Ramos (cell line): ENCODE results near the gene CYP26B1.
"Not testable (repeated sequence)": the region's sequence is repeated elsewhere in the genome, so short reads cannot be mapped to it uniquely, and the experiment has no call there.

ENCODE experiments used
- in situ Hi-C: fragments of 300-500 bp; cut with MboI; formaldehyde crosslinking; loops from one replicate; pipeline ENCODE4 v1.14.3; 2022; ENCODE audit warnings: low sequenced_read_pairs; ENCODE audit not compliant: unreplicated experiment

The CYP26B1 gene

DNA sequence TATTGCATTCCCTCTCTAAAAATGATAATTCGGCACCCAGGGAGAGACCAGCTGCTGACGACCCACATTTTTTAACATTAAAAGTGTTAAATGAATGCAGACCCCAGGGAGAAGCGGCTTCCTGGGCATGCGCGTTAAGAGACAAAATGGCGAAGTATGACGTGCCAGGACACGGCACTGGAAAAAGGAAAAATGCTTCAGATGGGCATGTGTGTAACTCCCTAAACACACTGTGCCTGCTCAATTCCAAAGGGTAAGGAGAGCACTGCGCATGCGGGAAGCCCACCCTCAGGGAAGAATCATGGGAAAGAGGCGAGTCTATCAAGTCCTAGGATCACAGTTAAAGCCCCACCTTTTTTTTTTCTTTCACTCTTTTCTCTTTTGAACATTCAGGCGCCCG, 58.1 kb downstream of the CYP26B1 start:
- in situ Hi-C loops: no loop called here

DNA sequence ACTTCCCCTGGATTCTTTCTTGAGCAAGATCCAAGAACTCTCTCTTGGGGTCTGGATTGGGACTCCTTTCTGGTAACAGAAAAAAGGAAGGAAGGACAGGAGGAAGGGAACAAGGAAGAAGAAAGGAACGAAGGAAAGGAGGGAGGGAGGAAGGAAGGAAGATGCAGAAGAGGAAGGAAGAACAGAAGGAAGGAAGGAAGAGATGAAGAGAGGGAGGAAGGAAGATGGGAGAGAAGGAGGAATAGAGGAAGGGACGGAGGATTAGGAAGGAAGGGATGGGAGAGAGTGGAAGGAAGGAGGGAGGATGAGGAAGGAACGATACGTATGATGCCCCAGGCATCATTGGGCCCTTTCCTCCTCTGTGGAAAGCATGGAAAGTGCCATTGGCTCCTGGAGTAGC, 58.6 kb downstream of the CYP26B1 start:
- in situ Hi-C loops: no loop called here

GRCh38 chr2:72086871-72087633, 60.6 kb downstream of the CYP26B1 start:
- in situ Hi-C loops: not testable (repeated sequence)

GRCh38 chr2:72085513-72085912, 62.1 kb downstream of the CYP26B1 start:
- in situ Hi-C loops: no loop called here

GRCh38 chr2:72085036-72085435, 62.6 kb downstream of the CYP26B1 start:
- in situ Hi-C loops: no loop called here

DNA sequence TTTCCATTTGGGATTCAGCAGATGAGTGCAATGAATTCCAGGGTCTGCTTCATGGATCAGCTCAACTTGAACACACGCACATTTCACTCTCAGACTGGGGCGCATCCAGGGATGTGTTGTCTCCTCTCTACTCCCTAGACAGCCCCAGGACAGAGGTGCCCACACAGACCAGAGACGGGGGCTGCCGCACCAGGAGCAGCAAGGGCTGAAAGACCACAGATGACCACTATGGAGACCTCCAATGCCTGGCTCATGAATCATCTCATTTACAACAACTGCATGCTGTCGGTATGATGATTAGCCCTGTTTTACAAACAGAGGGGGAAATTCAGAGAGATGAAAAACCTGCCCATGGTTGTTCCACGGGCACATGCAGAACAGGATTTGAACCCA, 63.1 kb downstream of the CYP26B1 start:
- in situ Hi-C loops: no loop called here

DNA sequence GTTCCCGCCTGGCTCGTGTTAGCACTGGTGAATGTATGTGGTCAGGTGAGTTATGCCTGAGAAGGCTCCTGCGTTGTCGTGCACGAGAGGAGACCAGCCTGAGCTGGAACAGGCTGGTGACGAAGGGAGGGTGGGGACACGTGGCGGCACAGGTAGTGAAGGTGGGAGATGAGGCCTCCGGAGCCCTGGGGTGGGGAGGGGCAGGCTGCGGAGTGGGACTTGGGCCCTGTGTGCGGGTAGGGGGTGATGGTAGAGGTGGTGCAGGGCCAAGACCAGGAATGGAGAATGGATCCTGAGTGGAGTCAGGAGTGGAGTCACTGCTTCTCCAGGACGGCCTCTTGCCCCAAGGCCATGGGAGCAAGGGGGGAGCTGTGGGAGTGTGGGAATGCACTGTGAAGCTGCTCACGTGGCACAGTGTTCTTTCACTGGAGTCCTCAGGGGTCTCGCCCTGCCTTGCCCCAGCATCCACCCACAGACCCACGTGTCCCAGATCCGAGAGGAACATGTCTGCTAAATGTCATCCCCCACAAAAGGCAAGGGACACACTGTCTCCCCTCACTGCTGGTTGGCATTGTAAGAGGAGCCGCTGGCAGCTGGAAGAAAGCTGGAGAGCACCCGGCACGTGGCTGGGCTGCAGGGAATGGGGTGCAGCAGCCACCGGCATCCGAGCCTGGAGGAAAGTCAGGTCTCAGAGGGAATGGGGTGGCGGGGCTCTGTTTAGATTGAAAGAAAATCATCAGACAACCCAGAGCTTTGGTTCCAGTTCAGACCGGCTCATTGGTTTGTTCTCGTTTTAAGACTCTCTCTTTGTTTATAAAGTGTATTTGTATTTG, 63.7 kb downstream of the CYP26B1 start:
- in situ Hi-C loops: no loop called here

DNA sequence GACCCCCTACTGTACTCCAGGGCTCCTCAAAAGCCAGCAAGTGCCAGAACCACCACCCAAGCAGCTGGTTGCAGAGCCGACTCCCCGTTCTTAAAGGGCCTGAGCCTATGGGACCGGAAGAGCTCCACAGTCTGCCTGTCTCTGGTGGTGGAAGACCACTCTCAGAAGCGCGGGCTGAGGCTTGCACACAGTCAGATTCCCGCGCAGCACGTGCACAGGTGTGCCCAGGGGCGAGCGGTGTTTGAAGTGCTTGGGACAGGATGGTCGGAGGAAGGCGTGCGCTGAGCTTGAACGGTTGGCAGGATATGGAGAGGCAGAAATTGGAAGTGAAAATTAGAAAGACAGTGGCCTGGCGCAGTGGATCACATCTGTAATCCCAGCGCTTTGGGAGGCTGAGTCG, 64.8 kb downstream of the CYP26B1 start:
- in situ Hi-C loops: no loop called here

DNA sequence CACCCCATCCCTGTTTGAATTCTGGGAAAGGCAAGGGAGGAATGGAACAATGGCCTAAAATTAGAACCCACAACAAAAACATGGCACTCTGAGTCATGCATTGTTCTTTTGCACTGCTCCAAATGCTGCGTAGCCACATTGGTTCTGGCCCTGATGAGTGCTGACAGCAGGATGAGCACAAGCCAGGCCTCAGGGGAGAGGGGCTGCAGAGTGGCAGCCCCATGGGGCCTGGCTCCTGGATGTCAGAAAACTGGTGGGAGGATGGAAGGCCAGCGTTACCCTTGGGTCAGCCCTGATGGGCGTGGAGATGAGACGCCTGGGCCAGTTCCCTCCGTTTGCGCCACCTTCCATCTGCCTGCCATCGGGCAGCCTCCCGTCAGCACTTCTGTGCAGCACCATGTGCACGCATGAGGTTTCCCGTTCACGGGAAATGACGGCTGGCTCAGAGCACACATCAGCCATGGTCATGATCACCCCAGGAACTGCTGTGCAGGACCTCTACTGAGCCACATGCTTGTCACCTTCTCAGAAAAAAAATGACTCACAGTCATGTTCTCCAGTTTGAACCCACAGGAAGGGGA, 65.6 kb downstream of the CYP26B1 start:
- in situ Hi-C loops: no loop called here

GRCh38 chr2:72081451-72081850, 66.2 kb downstream of the CYP26B1 start:
- in situ Hi-C loops: no loop called here

- in situ Hi-C loops: no loop called here
Measured at GRCh38 chr2:72080286-72081145, 67.1 kb downstream of the CYP26B1 start.
